ENCODE data around the gene MITF.

MITF gene

GRCh38 chr3:69725994-69726571 is 13.2 kb upstream of the MITF start:
- no peak for DNase-seq (ENCODE audit: insufficient read length, low spot score)
- no peak for FAIRE-seq

DNA sequence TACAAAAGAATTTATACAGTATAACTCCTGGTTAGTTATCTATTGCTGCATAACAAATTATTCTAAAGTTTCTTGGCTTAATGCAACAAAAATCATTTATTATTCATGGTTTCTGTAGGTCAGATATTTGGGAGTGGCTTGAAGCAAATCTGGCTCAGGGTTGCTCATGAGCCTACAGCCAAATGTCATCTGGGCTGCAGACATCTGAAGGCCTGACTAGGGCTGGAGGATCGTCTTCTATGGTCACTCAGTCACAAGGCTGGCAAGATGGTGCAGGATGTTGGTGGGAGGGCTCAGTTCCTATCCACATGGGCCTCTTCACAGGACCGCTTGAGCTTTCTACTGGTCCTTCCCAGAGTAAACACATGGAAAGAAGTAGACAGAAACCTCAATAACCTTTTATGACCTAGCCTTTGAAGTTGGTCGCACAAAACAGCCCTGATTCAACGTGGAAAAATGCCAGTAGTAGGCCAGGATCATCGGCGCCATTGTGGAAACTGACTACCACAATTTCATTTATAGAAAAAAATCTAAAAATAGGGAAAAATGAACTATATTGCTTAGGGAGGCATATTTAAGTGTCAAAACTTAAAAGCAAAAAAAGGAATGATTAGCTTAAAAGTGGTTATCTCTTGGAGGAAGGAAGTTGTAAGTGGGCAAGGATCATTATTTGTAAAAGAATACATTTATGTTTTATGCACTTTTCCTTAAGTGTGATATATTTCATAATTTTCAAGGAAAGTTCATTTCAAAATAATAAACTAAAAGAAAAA is 9.9 kb upstream of the MITF start:
- no peak for FAIRE-seq
- no peak for DNase-seq (ENCODE audit: insufficient read length, low spot score)

DNA sequence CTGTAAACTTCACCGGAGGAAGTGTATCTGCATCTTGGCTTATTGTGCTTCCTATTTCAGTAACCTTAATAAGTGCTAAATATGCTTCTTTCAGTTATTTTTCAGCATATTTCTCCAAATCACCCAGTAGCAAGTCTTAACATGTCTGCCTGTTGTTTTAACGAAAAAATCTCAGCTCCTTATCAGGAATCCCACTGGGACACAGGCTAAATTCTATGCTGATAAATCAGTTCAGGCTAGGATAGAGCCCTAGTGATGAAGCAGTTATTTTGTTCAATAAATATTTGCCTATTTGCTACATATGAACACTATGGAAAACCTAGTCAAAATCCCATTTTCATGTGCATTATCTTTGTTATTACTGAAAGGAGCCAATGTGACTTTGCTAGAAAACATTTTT is 8.2 kb upstream of the MITF start:
- no peak for FAIRE-seq
- DNase-seq (ENCODE audit: insufficient read length, low spot score) = no peak

DNA sequence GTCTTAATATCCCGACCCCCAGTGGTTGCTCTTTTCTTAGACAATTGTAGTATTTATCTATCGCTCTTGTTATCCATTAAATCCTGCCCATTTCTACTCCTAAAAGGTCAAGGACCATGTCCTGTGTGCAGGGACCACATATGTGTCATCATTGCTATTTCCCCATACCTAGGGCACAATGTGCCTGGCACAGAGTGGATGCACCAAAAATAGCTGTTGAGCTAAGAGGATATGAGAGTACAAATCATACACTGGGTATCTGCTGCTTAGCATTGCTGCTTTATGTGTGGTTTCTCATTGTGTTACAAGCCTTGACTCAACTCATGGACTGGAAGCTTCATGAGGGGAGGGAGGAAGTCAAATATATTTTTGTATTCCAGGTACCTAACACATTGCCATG is 3.4 kb upstream of the MITF start:
- DNase-seq (ENCODE audit: insufficient read length, low spot score) = no peak
- no peak for FAIRE-seq

GRCh38 chr3:69737392-69737791 is 1.9 kb upstream of the MITF start:
- FAIRE-seq (no peak), DNase-seq (ENCODE audit: insufficient read length, low spot score) (no peak)

DNA sequence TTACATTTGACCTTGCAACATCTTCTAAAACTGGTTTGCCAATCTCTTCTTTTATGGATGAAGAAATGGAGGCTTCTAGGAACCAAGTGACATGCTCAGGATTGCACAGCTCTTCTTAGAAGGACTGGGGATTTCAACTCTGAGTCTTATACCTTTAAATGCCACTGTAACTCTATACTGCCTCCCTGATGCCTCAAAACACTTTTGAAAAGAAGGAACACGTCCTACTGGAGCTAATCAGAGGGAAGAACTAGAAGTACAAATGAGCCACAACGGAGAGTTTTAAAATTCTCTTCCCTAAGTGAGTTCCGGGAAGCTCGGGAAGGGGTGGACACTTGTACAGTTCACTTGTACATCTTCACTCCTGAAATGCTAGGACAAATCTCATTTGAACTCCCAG is 949 bp upstream of the MITF start:
- no peak for DNase-seq (ENCODE audit: insufficient read length, low spot score)

GRCh38 chr3:69738859-69739203 is 433 bp upstream of the MITF start:
- DNase-seq (ENCODE audit: insufficient read length, low spot score) = no peak
- FAIRE-seq = no peak

More for the DNA sequence above, 949 bp upstream of the MITF start:
- FAIRE-seq = no peak

DNA sequence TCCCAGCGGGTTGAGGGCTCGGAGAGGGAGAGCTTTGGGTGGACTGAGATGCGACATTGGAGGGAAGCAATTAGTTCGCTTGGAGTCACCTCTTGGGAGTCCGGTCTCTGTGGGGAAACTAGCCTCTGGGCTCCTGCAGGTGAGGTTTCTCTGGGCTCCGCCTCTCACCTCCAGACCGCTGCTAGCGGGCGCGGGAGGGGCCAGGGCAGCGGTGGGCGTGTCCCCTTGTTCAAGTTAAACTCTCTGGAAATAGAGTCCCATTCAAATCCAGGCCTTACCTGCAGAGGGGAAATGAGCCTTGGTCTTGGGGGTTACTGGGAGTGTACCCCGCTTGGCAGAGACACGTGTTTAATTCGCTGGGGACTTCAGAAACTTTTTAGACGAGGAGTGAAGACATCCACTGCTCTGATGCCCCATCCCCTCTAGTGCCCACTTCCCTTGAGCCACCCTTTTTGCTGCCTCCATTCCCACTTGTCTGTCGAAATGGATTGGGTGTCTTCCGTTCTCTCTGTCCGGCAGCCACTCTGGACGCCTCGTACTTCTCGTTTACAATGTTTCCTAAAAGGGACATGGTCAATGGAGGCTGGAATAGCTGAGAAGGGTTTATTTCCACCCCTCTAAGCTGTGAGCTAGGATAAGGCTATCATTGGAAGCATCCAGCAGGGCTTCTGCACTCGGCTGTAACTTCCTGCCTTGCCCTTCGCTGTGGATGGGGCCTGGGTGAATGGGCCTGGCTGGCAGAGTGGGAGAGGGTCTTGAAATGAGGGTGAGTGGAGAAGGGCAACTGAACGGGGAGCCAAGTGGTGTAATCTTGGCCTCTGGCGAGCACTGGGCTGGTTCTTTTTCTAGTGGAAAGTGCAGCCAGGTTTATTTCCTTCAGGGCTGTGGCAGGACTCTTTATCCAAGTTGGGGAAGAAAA is 1.1 kb downstream of the MITF start:
- FAIRE-seq (no peak), DNase-seq (ENCODE audit: insufficient read length, low spot score) (no peak)

DNA sequence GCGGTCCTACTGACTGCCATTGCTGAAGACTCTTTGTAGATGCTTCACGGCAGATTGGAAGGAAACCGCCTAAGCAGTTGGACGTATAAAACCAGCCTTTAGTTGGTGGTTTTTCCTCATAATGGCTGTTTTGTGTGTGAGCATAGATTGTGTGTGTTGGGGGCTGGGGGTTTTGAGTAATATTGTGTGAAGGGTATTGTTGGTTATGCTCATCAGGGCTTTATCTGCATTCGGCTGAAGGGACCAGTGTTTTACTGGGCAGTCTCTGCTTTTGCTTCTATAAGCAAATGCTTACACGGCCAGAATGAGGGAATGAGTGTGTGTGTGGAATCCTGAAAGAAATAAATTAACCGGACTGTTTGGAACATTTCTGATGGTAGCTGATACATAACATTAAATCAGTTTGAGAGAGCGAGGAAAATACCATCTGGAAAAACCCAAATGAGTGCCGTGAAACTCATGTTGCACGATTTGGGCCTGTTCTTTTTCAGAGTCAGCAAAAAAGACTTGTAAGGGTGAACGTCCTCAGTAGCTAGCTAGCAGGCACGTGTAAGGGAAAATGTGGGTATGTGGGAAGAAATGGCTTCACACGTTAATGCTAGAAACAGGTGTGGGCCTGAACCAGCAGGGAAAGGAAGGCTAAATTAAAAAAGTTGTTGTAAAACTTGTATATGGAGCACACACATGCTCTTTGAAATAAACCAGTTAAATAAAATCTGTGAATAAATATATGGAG is 1.9 kb downstream of the MITF start:
- FAIRE-seq = no peak

DNA sequence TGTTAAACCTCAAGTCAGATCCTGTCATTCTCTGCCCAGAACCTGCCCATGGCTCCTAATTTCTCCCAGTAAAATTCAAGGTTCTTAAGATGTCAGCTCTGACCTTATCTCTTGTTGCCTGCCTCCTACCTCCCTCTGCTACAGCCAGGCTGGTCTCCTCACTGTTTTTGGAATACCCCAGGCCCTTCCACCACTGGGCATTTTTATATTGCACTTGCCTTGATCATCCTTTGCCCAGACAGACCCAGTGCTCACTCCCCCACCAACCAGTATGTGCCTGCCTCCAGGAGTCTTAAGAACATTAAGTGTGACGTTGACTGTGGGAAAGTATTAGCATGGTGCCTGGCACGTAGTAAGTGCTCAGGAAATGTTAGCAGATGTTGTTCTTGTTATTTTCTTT is 3.1 kb downstream of the MITF start:
- no peak for FAIRE-seq
- no peak for DNase-seq (ENCODE audit: insufficient read length, low spot score)

More for the DNA sequence above, 1.9 kb downstream of the MITF start:
- DNase-seq (ENCODE audit: insufficient read length, low spot score) = no peak

DNA sequence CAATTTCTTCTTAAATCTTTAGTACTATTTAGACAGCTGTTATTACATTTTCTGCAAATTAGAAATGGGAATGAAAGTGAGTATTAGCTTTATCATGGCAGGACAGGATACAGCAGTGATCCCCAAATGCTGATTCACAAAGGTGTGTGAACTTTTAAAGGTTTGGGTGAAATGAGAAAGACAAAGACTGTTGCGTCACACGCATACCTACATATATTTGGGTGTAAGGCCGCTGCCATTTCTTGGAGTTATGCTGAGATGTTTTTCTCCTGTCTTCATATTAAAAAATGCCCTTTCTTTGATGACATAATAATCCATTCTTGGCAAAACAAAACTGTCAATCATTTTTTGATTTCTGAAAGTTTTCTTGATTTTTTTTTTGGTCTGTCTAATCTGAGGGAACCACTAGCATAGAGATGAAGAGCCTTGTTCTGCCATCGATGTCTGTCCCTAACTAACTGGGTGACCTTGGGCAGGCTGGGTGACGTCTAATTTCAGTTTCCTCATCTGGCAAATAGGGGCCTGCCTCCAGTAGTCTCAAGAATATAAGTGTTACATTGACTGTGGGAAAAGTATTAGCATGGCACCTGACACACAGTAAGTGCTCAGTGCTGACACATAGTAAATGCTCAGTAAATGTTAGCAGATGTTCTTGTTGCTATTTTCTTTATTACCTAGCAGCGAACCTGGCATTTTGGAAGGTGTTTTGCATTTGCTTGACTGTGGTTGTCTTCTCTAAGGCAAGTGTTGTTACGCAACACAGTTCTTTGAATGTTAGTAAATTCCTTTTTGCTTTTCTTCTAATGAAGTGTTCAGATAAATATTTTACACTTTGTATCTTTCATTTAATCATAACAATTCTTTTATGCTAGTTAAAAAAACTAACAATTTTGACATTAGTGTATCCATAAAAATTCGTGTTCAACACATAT is 5.0 kb downstream of the MITF start:
- FAIRE-seq (no peak), DNase-seq (ENCODE audit: insufficient read length, low spot score) (no peak)

GRCh38 chr3:69745505-69745904 is 6.2 kb downstream of the MITF start:
- FAIRE-seq = no peak
- no peak for DNase-seq (ENCODE audit: insufficient read length, low spot score)

DNA sequence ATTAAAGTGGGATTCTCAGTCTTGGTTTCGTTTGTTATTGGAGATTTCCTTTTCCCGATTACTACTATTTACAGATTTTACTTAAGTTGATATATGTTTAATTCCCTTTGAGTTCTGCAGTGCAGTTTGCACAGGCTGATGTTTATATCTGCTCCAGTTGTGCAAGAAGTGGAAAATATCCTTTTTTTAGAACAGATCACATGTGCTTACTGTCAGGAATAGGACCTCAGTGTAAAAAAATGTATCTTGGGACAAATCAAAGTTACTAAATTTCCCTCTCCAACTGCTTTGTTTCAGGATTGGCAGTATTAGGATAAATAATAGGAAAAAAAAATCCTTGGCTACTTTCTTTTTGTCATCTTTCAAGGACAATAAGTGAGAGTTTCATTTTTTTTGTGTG is 6.9 kb downstream of the MITF start:
- DNase-seq (ENCODE audit: insufficient read length, low spot score) = no peak
- no peak for FAIRE-seq

GRCh38 chr3:69747511-69748258 is 8.4 kb downstream of the MITF start:
- DNase-seq (ENCODE audit: insufficient read length, low spot score) (no peak), FAIRE-seq (no peak)

- FAIRE-seq (no peak), DNase-seq (ENCODE audit: insufficient read length, low spot score) (no peak)
These were observed 9.2 kb downstream of the MITF start for GRCh38 chr3:69748503-69748902.

DNA sequence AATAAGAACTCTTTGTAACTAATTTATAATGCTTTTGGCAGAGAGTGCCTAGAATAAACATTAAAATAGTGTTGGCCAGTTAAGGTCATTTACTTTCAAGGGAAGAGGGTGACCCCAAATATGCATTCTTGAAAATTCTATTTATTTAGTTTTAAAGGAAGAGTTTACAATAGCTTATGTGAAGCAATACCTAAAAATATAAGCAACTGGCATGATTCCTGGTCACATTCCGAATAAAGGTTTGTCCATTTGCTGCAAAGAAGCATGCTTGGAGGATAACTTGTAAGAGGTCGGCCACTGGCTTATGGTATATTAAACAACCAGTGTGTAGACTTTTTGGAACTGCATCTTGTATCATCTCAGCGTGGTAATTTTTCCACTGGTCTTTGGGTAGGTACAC is 10.2 kb downstream of the MITF start:
- no peak for DNase-seq (ENCODE audit: insufficient read length, low spot score)
- no peak for FAIRE-seq

DNA sequence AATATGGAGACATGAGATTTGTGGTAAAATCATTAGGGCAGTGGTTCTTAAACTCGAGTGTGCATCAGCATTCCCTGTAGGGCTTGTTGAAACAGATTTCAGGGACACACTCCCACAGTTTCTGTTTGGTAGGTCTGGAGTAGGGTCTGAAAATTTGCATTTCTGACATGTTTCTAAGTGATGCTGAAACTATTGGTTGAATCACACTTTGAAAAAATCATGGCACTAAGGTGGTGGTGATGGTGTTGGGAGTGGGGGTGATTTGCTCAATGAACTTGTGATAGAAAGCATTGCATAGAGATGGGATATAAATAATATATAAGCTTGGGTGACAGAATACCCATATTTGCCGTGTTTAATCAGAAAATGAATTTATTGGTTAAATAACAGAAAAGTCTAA is 11.3 kb downstream of the MITF start:
- DNase-seq (ENCODE audit: insufficient read length, low spot score) (no peak), FAIRE-seq (no peak)

DNA sequence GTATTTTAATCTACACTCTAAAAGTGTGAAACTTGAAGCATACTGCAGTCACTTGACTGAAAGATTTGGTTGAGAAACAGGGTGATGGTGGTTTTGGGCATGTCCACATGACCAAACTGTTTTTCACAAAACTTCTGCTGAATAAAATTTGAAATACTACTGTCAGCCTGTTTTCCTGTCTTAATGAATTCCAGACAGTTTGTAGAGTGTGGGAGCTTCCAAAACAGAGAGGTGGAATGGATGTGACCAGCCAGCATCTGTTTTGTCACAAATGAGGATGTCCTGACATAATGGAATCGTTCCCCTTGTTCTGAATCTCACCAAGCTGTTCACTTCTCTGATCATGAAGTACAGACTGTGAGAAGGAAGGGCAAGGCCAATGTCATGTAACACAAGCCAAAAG is 11.8 kb downstream of the MITF start:
- no peak for DNase-seq (ENCODE audit: insufficient read length, low spot score)

DNA sequence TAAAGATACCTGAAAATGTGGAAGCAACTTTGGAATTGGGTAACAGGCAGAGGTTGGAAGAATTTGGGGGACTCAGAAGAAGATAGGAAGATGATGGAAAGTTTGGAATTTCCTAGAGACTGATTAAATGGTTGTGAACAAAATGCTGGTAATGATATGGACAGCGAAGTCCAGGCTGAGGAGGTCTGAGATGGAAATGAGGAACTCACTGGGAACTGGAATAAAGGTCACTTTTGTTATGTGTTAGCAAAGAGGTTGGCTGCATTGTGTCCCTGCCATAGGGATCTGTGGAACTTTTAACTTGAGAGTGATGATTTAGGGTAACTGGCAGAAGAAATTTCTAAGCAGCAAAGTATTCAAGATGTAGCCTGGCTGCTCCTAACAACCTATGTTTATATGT is 13.0 kb downstream of the MITF start:
- DNase-seq (ENCODE audit: insufficient read length, low spot score) (no peak), FAIRE-seq (no peak)

More for the DNA sequence above, 11.8 kb downstream of the MITF start:
- no peak for FAIRE-seq
